Measurements from ENCODE around the gene SLC35B4.
A peak's percentile ranks its signal among the peaks of the same experiment; 100 is the strongest.

The SLC35B4 gene

DNA sequence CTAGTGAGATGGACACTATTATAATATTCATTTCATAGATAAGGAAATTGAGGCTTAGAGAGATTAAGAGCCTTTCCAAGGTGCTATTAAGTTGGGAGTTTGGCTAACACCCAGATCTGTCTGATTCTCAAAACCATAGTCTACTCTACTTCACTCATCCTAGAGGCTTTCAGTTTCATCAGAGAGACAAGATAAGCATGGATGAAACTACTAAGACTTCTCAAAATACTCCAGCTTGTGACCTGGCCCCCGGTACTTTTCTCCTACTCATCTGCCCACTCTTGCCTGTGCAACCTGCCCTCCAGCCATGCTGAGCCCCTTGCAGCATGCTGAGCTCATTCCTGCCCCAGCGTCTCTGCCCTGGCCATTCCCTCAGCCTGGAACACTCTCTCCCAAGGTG is 12.2 kb upstream of the SLC35B4 start:
- Histone ChIP-seq H3K9me3 (ENCODE audit: low read length) (no peaks in the 10 kb centered on the region), H3K27me3 (ENCODE audit: insufficient read depth, low read length) (no peaks in the 10 kb centered on the region), H3K36me3 (ENCODE audit: insufficient read depth, low read length) (no peaks in the 10 kb centered on the region), H3K9ac (ENCODE audit: low read length) (no peak overlapping the region), H4K20me1 (ENCODE audit: insufficient read depth, low read length) (no peaks in the 10 kb centered on the region), H3K4me3 (ENCODE audit: low read depth, low read length, poor library complexity, severe bottlenecking) (no peak overlapping the region), H3K9me2 (ENCODE audit: low read depth, low read length) (no peaks in the 10 kb centered on the region), H3K4me1 (ENCODE audit: insufficient read depth, low read length, severe bottlenecking) (peaks cover 19% of the 10 kb centered on the region), H3F3A (ENCODE audit: insufficient read depth, low read length) (no peaks in the 10 kb centered on the region), H3K79me2 (ENCODE audit: insufficient read depth, low read length) (no peaks in the 10 kb centered on the region), H3K27ac (ENCODE audit: low read depth, low read length, poor library complexity, severe bottlenecking) (no peak overlapping the region), H2AFZ (ENCODE audit: low read length) (no peak overlapping the region), H3K4me2 (ENCODE audit: low read length) (no peak overlapping the region)
- TF ChIP-seq EZH2 (IDR thresholded peaks at IDR 0.05; ENCODE audit: borderline replicate concordance, low read length): no peak
- TF ChIP-seq, protein P1, sequence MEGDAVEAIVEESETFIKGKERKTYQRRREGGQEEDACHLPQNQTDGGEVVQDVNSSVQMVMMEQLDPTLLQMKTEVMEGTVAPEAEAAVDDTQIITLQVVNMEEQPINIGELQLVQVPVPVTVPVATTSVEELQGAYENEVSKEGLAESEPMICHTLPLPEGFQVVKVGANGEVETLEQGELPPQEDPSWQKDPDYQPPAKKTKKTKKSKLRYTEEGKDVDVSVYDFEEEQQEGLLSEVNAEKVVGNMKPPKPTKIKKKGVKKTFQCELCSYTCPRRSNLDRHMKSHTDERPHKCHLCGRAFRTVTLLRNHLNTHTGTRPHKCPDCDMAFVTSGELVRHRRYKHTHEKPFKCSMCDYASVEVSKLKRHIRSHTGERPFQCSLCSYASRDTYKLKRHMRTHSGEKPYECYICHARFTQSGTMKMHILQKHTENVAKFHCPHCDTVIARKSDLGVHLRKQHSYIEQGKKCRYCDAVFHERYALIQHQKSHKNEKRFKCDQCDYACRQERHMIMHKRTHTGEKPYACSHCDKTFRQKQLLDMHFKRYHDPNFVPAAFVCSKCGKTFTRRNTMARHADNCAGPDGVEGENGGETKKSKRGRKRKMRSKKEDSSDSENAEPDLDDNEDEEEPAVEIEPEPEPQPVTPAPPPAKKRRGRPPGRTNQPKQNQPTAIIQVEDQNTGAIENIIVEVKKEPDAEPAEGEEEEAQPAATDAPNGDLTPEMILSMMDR (IDR thresholded peaks at IDR 0.05; ENCODE audit: low read length): no peak

DNA sequence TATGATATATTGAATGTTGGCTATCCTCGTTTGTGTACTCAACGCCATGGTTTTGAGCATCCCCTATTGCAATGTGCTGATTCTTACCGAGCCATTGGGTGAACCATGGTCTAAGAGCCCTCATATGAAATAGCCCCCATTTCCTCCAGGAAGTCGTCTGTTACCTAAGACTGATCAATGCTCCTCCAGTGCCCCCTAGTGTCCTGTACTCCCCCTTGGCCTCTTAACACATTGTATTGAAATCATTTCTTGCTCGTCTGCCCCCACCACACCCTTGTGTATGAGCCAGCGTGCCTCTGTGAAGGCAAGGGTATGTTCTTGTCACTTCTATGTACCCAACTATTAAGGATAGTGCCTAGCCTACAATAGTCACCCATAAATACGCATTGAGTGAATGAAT is 11.2 kb upstream of the SLC35B4 start:
- H3K27ac ChIP-seq (ENCODE audit: low read depth, low read length, poor library complexity, severe bottlenecking): no peak overlapping the region
- no peaks in the 10 kb centered on the region for H3K9me3 ChIP-seq (ENCODE audit: low read length)
- H3K27me3 ChIP-seq (ENCODE audit: insufficient read depth, low read length): no peaks in the 10 kb centered on the region
- H3K9me2 ChIP-seq (ENCODE audit: low read depth, low read length): no peaks in the 10 kb centered on the region
- H3K4me1 ChIP-seq (ENCODE audit: insufficient read depth, low read length, severe bottlenecking): peaks cover 19% of the 10 kb centered on the region
- no peaks in the 10 kb centered on the region for H4K20me1 ChIP-seq (ENCODE audit: insufficient read depth, low read length)
- H3K36me3 ChIP-seq (ENCODE audit: insufficient read depth, low read length): no peaks in the 10 kb centered on the region
- no peak for TF ChIP-seq EZH2 (IDR thresholded peaks at IDR 0.05; ENCODE audit: borderline replicate concordance, low read length)
- TF ChIP-seq, protein P1 (IDR thresholded peaks at IDR 0.05; ENCODE audit: low read length): peak; percentile 98
- H3K4me2 ChIP-seq (ENCODE audit: low read length): no peak overlapping the region
- H3K9ac ChIP-seq (ENCODE audit: low read length): no peak overlapping the region
- peak overlapping the region; percentile 51; the same call in 1 of the 2 replicates for H2AFZ ChIP-seq (ENCODE audit: low read length)
- H3F3A ChIP-seq (ENCODE audit: insufficient read depth, low read length): no peaks in the 10 kb centered on the region
- no peak overlapping the region for H3K4me3 ChIP-seq (ENCODE audit: low read depth, low read length, poor library complexity, severe bottlenecking)
- no peaks in the 10 kb centered on the region for H3K79me2 ChIP-seq (ENCODE audit: insufficient read depth, low read length)

DNA sequence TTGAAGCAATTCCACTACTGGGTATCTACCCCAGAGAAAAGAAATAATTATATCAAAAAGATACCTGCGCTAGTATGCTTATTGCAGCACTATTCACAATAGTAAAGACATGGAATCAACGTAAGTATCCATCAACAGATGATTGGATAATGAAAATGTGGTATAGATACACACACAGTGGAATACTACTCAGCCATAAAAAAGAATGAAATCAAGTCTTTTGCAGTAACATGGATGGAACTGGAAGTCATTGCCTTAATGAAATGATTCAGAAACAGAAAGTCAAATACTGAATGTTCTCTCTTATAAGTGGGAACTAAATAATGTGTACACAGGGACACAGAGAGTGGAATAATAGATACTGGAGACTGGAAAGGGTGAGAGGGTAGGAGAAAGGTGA is 7.4 kb upstream of the SLC35B4 start:
- Histone ChIP-seq H3K9ac (ENCODE audit: low read length) (no peak overlapping the region), H3K9me3 (ENCODE audit: low read length) (no peaks in the 10 kb centered on the region), H3K27me3 (ENCODE audit: insufficient read depth, low read length) (no peaks in the 10 kb centered on the region), H3K79me2 (ENCODE audit: insufficient read depth, low read length) (no peaks in the 10 kb centered on the region), H3K4me1 (ENCODE audit: insufficient read depth, low read length, severe bottlenecking) (peaks cover 19% of the 10 kb centered on the region), H3K9me2 (ENCODE audit: low read depth, low read length) (no peaks in the 10 kb centered on the region), H3K36me3 (ENCODE audit: insufficient read depth, low read length) (no peaks in the 10 kb centered on the region), H3K27ac (ENCODE audit: low read depth, low read length, poor library complexity, severe bottlenecking) (no peak overlapping the region), H3K4me3 (ENCODE audit: low read depth, low read length, poor library complexity, severe bottlenecking) (no peak overlapping the region), H4K20me1 (ENCODE audit: insufficient read depth, low read length) (no peaks in the 10 kb centered on the region), H2AFZ (ENCODE audit: low read length) (no peak overlapping the region), H3K4me2 (ENCODE audit: low read length) (no peak overlapping the region), H3F3A (ENCODE audit: insufficient read depth, low read length) (no peaks in the 10 kb centered on the region)
- no peak for TF ChIP-seq EZH2 (IDR thresholded peaks at IDR 0.05; ENCODE audit: borderline replicate concordance, low read length)
- TF ChIP-seq, protein P1 (IDR thresholded peaks at IDR 0.05; ENCODE audit: low read length): no peak

All from OCI-LY1 (cell line).